Vagina (tissue), 2 donors: Measurements from ENCODE around the gene NCS1. TPM values are rescaled to one million over a fixed set of nuclear protein-coding genes. Genes with fewer than 3 reads are reported as not detected.

Experiments used
- DNase-seq, 2 donors: peaks; one replicate each; pipeline ENCODE4 v3.0.0-alpha.2; 2017; ENCODE audit errors: extremely low spot score in 2 of 2
- H3K27ac ChIP-seq: fragments of 200-600 bp; sonication (generic); one replicate; pipeline ENCODE4 v1.5.1; 2019
- H3K27me3 ChIP-seq: fragments of 200-600 bp; sonication (generic); one replicate; pipeline ENCODE4 v1.5.1; 2019
- H3K36me3 ChIP-seq, 2 donors: fragments of 200-600 bp; sonication (generic); one replicate each; pipeline ENCODE4 v1.5.1; 2017 to 2019
- H3K4me1 ChIP-seq: fragments of 200-600 bp; sonication (generic); one replicate; pipeline ENCODE4 v1.5.1; 2019
- H3K4me3 ChIP-seq, 2 donors: fragments of 200-600 bp; sonication (generic); 1 replicate in 1 of 2; 2 replicates in 1 of 2; pipeline ENCODE4 v1.5.1; 2016 to 2019
- H3K9me3 ChIP-seq: fragments of 200-600 bp; sonication (generic); one replicate; pipeline ENCODE4 v1.5.1; 2019
- POLR2A ChIP-seq, 2 donors: fragments of 450-650 bp; IDR thresholded peaks; one replicate each; pipeline ENCODE4 v1.6.1; 2017; ENCODE audit warnings: antibody characterized with exemption in 2 of 2, mild to moderate bottlenecking in 2 of 2, moderate library complexity in 2 of 2
- POLR2AphosphoS5 ChIP-seq, 2 donors: sonication (generic); formaldehyde crosslinking; IDR thresholded peaks; one replicate each; pipeline ENCODE4 v1.9.0; 2017; ENCODE audit warnings: antibody characterized with exemption in 2 of 2, mild to moderate bottlenecking in 2 of 2, low read depth in 1 of 2; ENCODE audit not compliant: insufficient read depth in 1 of 2
- intact Hi-C: fragments of 100-400 bp; cut with DNase I; formaldehyde crosslinking; loops from one replicate; pipeline ENCODE4 v1.15.1; 2023
- total RNA-seq: library from RNA; depleted of rRNA; stranded (reverse); fragments of >200 nt; gene quantifications from one replicate; pipeline ENCODE4 v1.2.3, GENCODE V29; 2016
- TF ChIP-seq, protein P1 (sequence below), 3 experiments: fragments of 450-650 bp in 2 of 3; fragments of 200-600 bp in 1 of 3; sonication (generic) in 1 of 3; IDR thresholded peaks; one replicate each; pipeline ENCODE4 v1.5.1; 2017 to 2019; ENCODE audit warnings: antibody characterized with exemption in 3 of 3, mild to moderate bottlenecking in 2 of 3, moderate library complexity in 2 of 3

Gene NCS1
- total RNA-seq, 1 donor from 2014 or later: 20.4 TPM

DNA sequence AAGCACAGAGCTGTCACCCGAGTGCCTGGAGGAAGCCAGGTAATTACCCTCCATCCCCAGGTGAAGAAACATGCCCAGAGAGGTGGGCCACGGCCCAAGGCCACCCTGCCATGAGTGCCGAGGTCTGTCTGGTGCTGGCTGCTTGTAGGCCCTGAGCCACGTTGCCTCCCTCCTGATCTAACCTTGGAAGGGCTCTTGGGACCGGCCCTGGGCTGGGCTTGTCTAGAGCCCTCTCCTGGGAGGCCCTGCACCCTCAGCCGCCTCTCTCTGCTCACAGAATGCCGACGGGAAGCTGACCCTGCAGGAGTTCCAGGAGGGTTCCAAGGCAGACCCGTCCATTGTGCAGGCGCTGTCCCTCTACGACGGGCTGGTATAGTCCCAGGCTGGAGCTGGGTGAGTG, 53.9 kb downstream of the NCS1 start:
- intact Hi-C loops: no loop called here
- H3K4me1 ChIP-seq: no peaks in the 10 kb centered on the region
- TF ChIP-seq, protein P1, sequence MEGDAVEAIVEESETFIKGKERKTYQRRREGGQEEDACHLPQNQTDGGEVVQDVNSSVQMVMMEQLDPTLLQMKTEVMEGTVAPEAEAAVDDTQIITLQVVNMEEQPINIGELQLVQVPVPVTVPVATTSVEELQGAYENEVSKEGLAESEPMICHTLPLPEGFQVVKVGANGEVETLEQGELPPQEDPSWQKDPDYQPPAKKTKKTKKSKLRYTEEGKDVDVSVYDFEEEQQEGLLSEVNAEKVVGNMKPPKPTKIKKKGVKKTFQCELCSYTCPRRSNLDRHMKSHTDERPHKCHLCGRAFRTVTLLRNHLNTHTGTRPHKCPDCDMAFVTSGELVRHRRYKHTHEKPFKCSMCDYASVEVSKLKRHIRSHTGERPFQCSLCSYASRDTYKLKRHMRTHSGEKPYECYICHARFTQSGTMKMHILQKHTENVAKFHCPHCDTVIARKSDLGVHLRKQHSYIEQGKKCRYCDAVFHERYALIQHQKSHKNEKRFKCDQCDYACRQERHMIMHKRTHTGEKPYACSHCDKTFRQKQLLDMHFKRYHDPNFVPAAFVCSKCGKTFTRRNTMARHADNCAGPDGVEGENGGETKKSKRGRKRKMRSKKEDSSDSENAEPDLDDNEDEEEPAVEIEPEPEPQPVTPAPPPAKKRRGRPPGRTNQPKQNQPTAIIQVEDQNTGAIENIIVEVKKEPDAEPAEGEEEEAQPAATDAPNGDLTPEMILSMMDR (IDR thresholded peaks at IDR 0.05): no peak
- TF ChIP-seq POLR2AphosphoS5 (IDR thresholded peaks at IDR 0.05; ENCODE audit: insufficient read depth in 1 of 2, low read depth in 1 of 2) (no peak), POLR2A (IDR thresholded peaks at IDR 0.05) (no peak)
- no peaks in the 10 kb centered on the region for H3K27me3 ChIP-seq
- H3K36me3 ChIP-seq: peaks cover 0 to 29% of the 10 kb centered on the region in 2 donors
- H3K27ac ChIP-seq: no peak overlapping the region
- no peak overlapping the region for H3K4me3 ChIP-seq
- no peak for DNase-seq
- no peaks in the 10 kb centered on the region for H3K9me3 ChIP-seq

DNA sequence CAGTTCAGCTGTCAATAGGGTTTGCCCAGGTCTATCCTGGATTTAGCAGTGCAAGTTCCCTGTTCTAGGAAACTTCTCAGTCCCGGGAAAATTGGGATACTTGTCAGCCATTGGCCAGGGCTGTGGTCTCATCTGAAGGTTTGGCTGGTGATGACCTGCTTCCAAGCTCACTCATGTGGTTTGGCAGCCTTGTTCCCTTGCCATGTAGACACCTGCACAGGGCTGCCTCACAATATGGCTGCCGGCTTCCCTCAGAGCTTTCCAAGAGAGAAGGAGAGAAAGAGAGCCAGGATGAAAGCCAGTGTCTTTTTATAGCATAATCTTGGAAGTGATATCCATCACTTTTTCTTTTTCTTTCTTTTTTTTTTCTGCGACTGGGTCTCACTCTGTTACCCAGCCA, 55.6 kb downstream of the NCS1 start:
- peaks cover 0 to 29% of the 10 kb centered on the region in 2 donors for H3K36me3 ChIP-seq
- no peak for DNase-seq
- no peaks in the 10 kb centered on the region for H3K9me3 ChIP-seq
- H3K4me1 ChIP-seq: no peaks in the 10 kb centered on the region
- no peak overlapping the region for H3K4me3 ChIP-seq
- intact Hi-C loops: no loop called here
- no peak overlapping the region for H3K27ac ChIP-seq
- TF ChIP-seq POLR2AphosphoS5 (IDR thresholded peaks at IDR 0.05; ENCODE audit: insufficient read depth in 1 of 2, low read depth in 1 of 2): no peak
- H3K27me3 ChIP-seq: no peaks in the 10 kb centered on the region

DNA sequence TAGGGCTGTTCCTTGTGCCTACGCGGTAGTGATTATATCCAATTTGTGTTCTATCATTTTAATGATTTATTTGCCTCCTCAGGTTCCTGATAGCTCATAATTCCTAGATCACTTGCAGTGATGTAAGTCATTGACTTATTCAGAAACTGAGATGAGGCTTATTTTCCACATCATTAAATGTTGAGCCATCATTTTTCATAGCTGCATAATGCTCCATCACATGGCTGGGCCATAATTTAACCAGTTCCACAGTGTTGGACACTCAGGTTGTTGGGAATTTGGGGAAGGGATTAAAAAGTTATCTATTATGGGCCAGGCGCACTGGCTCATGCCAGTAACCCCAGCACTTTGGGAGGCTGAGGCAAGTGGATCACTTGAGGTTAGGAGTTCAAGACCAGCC, 57.6 kb downstream of the NCS1 start:
- Histone ChIP-seq H3K9me3 (no peaks in the 10 kb centered on the region), H3K4me1 (no peaks in the 10 kb centered on the region), H3K36me3 (peaks cover 0 to 24% of the 10 kb centered on the region in 2 donors), H3K27me3 (no peaks in the 10 kb centered on the region), H3K4me3 (no peak overlapping the region), H3K27ac (no peak overlapping the region)
- no peak for TF ChIP-seq POLR2A (IDR thresholded peaks at IDR 0.05)
- TF ChIP-seq, protein P1 (IDR thresholded peaks at IDR 0.05): no peak
- no peak for TF ChIP-seq POLR2AphosphoS5 (IDR thresholded peaks at IDR 0.05; ENCODE audit: insufficient read depth in 1 of 2, low read depth in 1 of 2)
- DNase-seq: no peak
- intact Hi-C loops: no loop called here

DNA sequence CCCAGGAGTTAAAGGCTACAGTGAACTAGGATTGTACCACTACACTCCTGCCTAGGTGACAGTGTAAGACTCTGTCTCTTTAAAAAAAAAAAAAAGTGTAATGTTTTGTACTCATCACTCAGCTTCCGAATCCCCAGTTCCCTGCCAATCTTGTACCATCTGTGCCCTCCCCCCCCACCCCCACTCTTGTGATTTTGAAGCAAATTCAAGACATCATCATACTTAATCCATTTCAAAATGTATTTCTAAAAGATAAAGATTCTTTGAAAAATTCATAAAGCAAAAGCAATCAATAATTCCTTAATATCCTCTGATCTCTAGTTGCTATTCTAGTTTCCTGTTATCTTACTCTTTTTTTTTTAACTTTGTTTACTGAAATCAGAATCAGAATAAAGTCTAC, 58.4 kb downstream of the NCS1 start:
- peaks cover 3% of the 10 kb centered on the region for H3K4me1 ChIP-seq
- intact Hi-C loops: no loop called here
- no peak for DNase-seq
- H3K27me3 ChIP-seq: no peaks in the 10 kb centered on the region
- no peak for TF ChIP-seq POLR2AphosphoS5 (IDR thresholded peaks at IDR 0.05; ENCODE audit: insufficient read depth in 1 of 2, low read depth in 1 of 2)
- TF ChIP-seq, protein P1 (IDR thresholded peaks at IDR 0.05): no peak
- no peaks in the 10 kb centered on the region for H3K9me3 ChIP-seq
- H3K36me3 ChIP-seq: peaks cover 0 to 24% of the 10 kb centered on the region in 2 donors
- no peak overlapping the region for H3K27ac ChIP-seq
- H3K4me3 ChIP-seq: no peak overlapping the region

DNA sequence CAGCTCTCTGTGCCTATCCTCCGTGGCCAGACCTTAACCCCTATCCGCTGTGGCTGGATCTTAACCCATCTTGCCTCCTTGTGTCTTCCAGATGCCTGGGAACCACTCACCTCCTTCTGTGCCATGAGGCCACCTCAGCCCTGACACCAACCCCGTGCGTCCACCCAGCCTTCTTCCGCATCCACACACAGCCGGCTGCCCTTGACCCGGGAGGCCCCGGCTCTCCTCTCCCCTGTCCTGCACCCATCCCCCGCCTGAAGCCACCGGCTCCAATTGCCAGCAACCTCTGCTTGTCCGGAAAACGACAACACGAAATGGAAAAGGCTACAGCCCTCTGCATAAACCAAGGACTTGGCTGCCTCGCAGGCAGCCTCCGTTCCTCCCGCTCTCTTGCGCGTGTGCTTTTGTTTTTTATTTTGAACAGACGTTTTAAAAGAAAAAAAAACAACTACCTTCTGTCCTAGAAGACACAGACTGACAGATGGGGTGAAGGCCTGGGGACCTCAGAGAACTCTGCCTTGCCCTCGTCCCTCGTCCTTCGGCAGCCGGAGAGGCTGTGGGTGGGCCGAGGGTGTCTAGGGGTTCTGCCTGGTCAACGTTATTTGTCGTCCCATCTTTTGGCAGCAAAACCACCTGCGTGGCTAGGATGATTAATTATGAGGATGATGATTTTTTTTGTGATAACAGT, 60.8 kb downstream of the NCS1 start:
- H3K36me3 ChIP-seq: peaks cover 0 to 8% of the 10 kb centered on the region in 2 donors
- H3K9me3 ChIP-seq: no peaks in the 10 kb centered on the region
- intact Hi-C loops: no loop called here
- TF ChIP-seq, protein P1 (IDR thresholded peaks at IDR 0.05): no peak
- TF ChIP-seq POLR2A (IDR thresholded peaks at IDR 0.05) (no peak), POLR2AphosphoS5 (IDR thresholded peaks at IDR 0.05; ENCODE audit: insufficient read depth in 1 of 2, low read depth in 1 of 2) (no peak)
- H3K27ac ChIP-seq: no peak overlapping the region
- H3K27me3 ChIP-seq: no peaks in the 10 kb centered on the region
- no peak for DNase-seq
- H3K4me3 ChIP-seq: no peak overlapping the region
- H3K4me1 ChIP-seq: peaks cover 18% of the 10 kb centered on the region
